Activated naive CD4-positive, alpha-beta T cell treated with anti-CD3 and anti-CD28 coated beads for 36 hours (primary cell): ENCODE results near the gene TRPC4AP. TPM values are rescaled to one million over a fixed set of nuclear protein-coding genes. Genes with fewer than 3 reads are reported as not detected.

Experiments
- CTCF ChIA-PET: fragments of 350-600 bp; sonication (Branson Sonifier 250); formaldehyde crosslinking; loops from one replicate; lab custom pipeline; 2021; ENCODE audit warnings: antibody characterized with exemption; lab: Charles Lee
- DNase-seq: peaks from one replicate; pipeline ENCODE4 v3.0.0-alpha.2; 2020
- H3K27ac Mint-ChIP-seq: one replicate; pipeline ENCODE4 v1.8.0; 2021; ENCODE audit warnings: mild to moderate bottlenecking, mixed read lengths
- H3K27me3 Mint-ChIP-seq: one replicate; pipeline ENCODE4 v1.8.0; 2021; ENCODE audit warnings: low read depth, mixed read lengths
- H3K36me3 Mint-ChIP-seq: one replicate; pipeline ENCODE4 v1.8.0; 2021; ENCODE audit warnings: low read depth, mixed read lengths
- H3K4me1 Mint-ChIP-seq: one replicate; pipeline ENCODE4 v1.8.0; 2021; ENCODE audit warnings: low read depth, mixed read lengths
- H3K4me3 Mint-ChIP-seq: one replicate; pipeline ENCODE4 v1.8.0; 2021; ENCODE audit warnings: mild to moderate bottlenecking, moderate library complexity, mixed read lengths
- H3K9me3 Mint-ChIP-seq: one replicate; pipeline ENCODE4 v1.8.0; 2021; ENCODE audit warnings: mixed read lengths
- intact Hi-C: fragments of 100-400 bp; cut with micrococcal nuclease; formaldehyde crosslinking; loops from one replicate; pipeline ENCODE4 v1.15.1; 2023
- total RNA-seq, 2 experiments: library from RNA; stranded (reverse); gene quantifications; one replicate each; pipeline ENCODE4 v1.2.3, GENCODE V29; 2021

The TRPC4AP gene
- total RNA-seq, 2 experiments from 2014 or later, result 49.6 to 51.7 TPM

DNA sequence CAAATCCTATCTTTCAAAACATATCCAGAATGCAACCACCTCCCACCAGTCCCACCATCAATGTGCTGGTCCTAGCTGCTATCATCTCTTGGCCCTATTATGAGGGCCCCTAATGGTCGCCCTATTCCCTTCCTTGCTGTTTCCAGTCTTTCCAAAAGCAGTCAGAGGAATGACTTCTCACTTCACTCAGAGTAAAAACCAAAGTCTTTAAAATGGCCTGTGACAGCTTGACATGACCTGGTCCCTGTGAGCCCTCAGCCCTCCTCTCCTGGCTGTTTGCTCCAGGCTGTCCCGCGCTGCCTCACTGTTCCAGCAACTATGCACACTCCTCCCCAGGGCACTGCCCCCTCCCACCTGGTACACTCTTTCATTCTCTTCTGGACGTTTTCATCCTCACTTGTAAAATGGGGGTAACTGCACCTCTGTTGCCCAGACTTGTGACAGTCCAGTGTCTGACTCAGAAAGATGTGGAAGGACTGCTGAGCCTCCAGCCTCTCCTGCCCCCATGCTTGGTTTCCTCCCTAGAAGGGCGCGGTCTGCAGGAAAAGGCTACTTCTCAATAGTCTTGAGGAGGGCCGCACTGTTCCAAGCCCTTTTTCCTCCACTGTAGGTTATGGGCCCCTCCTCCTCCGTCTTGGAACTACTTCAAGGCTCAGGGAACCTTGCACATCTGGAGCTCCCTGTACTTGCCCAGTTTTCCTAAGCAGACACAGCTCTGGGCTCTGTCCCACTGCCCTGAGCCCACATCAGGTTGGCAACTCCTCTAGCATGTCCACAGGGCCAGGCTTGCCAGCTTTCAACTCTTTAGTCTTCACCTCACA lies 72.3 kb downstream of the TRPC4AP start:
- Mint-ChIP-seq H3K27me3 (no peaks in the 10 kb centered on the region), H3K9me3 (no peaks in the 10 kb centered on the region), H3K36me3 (peaks cover 14% of the 10 kb centered on the region), H3K27ac (peak overlapping the region; percentile 4), H3K4me1 (no peaks in the 10 kb centered on the region), H3K4me3 (no peak overlapping the region)
- CTCF ChIA-PET, result no interaction called here
- intact Hi-C loops, result no loop called here
- DNase-seq, result no peak

DNA sequence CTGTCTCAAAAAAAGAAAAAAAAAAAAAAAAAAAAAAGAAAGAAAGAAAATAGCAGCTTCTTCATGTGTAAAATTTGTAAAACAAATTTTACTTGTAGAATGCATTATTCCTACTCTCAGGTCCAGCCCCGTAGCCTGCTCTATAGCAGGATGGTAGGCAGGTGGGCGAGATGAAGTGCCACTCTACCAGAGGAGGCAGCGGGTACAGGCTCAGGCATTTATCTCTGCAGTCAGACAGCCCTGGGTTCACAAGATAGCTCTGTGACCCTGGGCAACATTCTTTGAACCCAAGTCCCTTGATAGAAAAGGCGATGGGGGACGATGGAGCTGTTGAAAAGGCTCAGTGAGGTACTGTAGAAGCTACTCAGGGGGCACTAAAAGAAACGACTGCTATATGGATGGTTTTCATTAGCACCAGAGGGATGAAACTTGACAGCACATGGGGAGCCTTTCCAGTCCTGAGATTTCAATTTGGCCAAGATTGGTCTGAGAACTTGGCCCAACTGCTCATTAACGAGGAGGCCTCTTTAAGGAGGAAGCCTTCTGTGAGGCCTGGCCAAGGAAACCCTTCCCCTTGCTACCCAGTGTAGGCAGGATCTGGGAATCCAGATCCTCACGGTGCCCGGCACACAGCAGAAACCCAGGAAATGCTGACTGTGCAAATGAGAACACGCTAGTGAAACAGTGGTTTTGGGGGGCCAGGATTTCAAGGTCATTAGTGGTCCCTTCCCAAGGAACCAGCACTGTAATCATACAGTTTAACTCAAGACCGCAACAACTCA lies 73.8 kb downstream of the TRPC4AP start:
- Mint-ChIP-seq H3K4me3 (no peak overlapping the region), H3K27me3 (no peaks in the 10 kb centered on the region), H3K9me3 (no peaks in the 10 kb centered on the region), H3K36me3 (peaks cover 21% of the 10 kb centered on the region), H3K4me1 (no peaks in the 10 kb centered on the region), H3K27ac (no peak overlapping the region)
- peak; percentile 3 for DNase-seq
- intact Hi-C loops, result no loop called here
- CTCF ChIA-PET, result no interaction called here

DNA sequence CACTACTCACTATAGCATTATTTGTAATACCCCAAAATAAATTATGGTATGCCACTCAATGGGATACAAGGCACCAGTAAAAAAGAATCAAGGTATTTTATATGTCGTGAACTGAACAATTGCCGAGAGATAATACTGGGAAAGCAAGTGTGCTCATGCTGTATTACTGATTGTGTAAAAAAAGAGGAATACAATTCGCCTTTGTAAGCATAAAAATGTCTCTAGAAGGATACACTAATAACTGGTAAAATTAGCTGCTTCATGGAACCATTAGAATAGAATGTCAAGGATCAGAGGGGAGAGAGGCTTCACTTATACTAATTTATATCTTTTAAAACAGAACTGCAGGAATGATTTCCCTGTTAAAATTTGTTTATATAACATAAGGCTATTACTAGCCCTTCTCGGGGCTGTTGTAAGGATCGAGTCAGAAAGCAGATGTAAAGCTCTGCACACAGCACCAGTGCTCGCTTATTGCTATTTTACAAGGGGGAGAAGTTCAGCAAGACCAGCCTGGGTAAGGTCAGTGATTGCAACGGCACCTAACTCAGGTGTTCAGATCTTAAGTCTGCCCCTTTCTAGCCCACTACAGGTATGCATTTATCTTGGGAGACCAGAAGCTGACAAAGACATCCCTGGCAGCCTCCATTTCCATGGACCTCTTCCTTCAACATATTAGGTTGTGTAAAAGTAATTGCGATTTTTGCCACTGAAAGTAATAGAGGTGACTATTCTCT lies 75.3 kb downstream of the TRPC4AP start:
- H3K4me3 Mint-ChIP-seq, result no peak overlapping the region
- H3K9me3 Mint-ChIP-seq, result no peaks in the 10 kb centered on the region
- H3K27me3 Mint-ChIP-seq, result no peaks in the 10 kb centered on the region
- H3K27ac Mint-ChIP-seq, result peak overlapping the region; percentile 4
- CTCF ChIA-PET, result interaction anchor here (0.5 to 1.0 kb wide), 3 partner anchors 21 to 189 kb away, joined by 3 to 8 read pairs (median 4); no protein-coding TSS in a partner anchor
- intact Hi-C loops, result no loop called here
- DNase-seq, result no peak
- H3K36me3 Mint-ChIP-seq, result peaks cover 21% of the 10 kb centered on the region
- no peaks in the 10 kb centered on the region for H3K4me1 Mint-ChIP-seq

DNA sequence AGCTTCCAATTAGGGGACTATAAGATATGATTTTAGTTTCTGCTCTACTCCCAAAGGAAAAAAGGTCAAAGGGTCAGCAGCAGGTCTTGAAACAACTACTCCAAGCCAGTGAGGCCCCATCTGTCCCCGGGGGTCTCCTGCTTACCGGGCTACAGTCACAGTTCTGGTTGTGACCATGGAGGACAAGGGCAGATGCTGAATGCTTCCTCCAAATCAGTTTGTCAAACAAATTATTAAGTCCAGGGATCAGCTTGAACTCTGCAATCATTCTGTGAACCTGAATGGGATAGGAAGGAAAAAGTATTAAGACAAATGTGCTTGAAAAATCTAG lies 76.8 kb downstream of the TRPC4AP start:
- H3K4me3 Mint-ChIP-seq, result no peak overlapping the region
- no peaks in the 10 kb centered on the region for H3K9me3 Mint-ChIP-seq
- H3K27me3 Mint-ChIP-seq, result no peaks in the 10 kb centered on the region
- no peaks in the 10 kb centered on the region for H3K4me1 Mint-ChIP-seq
- peaks cover 25% of the 10 kb centered on the region for H3K36me3 Mint-ChIP-seq
- intact Hi-C loops, result no loop called here
- CTCF ChIA-PET, result no interaction called here
- no peak for DNase-seq
- H3K27ac Mint-ChIP-seq, result no peak overlapping the region

DNA sequence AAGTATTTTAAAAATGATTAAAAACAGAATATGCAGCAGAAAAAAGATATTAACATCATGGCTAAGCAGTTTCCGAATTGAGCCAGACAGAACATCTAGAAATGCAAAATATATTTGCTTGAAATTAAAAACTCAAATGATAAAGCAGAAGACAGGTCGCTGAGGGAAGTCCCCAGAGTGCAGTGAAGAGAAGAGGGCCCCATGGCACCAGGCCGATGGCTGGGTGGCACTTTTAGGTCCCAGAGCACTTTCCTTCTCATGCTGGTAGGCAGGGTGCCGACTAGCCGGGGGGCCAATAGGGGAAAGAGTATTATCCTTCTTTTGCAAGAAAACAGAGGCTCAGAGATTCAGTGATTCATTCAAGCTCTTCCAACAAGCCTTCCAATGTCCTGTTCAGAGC lies 78.1 kb downstream of the TRPC4AP start:
- no peaks in the 10 kb centered on the region for H3K9me3 Mint-ChIP-seq
- intact Hi-C loops, result no loop called here
- no peaks in the 10 kb centered on the region for H3K4me1 Mint-ChIP-seq
- peak; percentile 2 for DNase-seq
- no peak overlapping the region for H3K27ac Mint-ChIP-seq
- no peaks in the 10 kb centered on the region for H3K27me3 Mint-ChIP-seq
- CTCF ChIA-PET, result no interaction called here
- H3K4me3 Mint-ChIP-seq, result no peak overlapping the region
- peaks cover 30% of the 10 kb centered on the region for H3K36me3 Mint-ChIP-seq

DNA sequence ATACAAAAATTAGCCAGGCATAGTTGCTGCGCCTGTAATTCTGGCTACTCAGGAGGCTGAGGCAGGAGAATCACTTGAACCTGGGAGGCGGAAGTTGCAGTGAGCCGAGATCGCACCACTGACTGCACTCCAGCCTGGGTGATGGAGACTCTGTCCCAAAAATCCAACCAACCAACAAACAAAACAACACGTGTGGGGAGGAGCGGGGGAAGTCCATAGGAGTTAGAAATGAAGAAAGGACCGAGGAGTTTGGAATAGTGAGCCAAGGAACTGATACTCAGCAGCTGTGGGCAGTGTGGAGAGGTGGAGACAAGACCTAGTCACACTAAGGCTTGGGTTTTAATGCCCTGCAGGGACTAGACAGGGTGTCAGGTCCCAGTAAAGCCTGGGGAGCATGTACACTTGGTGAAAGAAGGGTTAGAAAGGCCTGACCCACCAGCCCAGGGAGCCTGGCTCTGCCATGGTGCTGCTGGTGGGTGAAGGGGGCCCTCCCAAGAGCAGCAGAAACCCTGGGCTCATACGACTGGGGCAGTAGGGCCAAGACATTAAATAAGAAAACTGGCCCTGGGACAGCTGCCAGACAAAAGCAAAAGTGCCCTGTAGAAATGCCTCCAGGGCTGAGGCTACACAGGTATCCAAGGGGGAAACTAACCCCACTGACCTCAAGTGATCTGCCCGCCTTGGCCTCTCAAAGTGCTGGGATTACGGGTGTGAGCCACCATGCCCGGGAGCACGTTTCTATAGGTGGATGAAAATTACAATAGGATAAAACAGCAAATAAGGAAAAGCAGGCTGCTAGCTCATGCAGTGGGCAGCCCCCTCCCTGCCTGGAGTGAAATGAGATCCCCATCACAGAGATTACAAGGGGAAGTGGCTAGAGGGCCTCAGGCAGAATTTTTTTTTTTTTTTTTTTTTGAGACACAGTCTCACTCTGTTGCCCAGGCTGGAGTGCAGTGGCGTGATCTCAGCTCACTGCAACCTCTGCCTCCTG lies 78.9 kb downstream of the TRPC4AP start:
- Mint-ChIP-seq H3K9me3 (no peaks in the 10 kb centered on the region), H3K27ac (no peak overlapping the region), H3K4me3 (no peak overlapping the region), H3K27me3 (no peaks in the 10 kb centered on the region), H3K4me1 (no peaks in the 10 kb centered on the region), H3K36me3 (peaks cover 32% of the 10 kb centered on the region)
- CTCF ChIA-PET, result no interaction called here
- DNase-seq, result peak; percentile 2
- intact Hi-C loops, result no loop called here

DNA sequence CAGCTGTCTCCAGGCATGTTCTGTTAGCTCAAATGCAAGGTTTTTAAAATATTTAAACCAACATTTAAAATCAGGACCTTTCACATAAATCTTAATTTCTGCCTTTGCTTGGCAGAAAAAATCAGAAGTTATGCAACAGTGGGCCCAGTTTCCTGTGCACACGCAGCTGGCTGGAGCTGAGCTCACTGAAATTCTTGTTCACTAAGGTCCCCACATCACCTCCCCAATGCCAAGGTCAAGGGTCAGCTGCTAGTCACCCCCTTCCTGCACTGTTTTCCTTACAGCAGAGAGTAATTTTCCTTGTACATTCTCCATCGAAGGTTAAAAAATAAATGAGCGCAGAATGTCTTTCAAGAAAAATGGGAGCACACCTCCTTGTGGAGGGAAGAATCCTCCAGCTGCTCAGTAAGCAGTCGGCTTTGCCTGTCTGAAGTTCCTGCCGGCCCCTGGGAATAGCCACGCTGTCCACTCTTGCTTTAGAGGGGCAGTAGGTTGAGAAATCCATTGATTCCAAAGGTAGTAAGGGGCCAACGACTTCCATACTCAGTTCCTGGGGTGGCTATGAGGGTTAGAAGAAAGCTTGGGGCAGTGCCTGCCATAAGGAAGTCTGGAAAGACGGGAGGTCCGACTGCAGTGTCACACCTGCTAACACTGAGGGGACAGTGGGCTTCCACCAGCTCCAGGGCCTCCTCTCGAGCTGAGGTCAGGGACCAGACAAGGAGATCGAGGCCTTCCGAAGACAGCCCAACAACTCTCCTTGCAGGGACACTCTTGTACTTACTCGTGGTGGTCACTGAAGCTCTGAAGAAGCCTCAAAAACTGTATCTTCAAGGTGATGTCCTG lies 80.2 kb downstream of the TRPC4AP start:
- H3K36me3 Mint-ChIP-seq, result peaks cover 34% of the 10 kb centered on the region
- intact Hi-C loops, result no loop called here
- peak overlapping the region; percentile 20 for H3K27ac Mint-ChIP-seq
- CTCF ChIA-PET, result interaction anchor here (0.9 kb wide), 1 partner anchor 136 kb away, joined by 3 read pairs; no protein-coding TSS in a partner anchor
- no peak for DNase-seq
- no peak overlapping the region for H3K4me3 Mint-ChIP-seq
- no peaks in the 10 kb centered on the region for H3K27me3 Mint-ChIP-seq
- H3K9me3 Mint-ChIP-seq, result no peaks in the 10 kb centered on the region
- no peaks in the 10 kb centered on the region for H3K4me1 Mint-ChIP-seq

DNA sequence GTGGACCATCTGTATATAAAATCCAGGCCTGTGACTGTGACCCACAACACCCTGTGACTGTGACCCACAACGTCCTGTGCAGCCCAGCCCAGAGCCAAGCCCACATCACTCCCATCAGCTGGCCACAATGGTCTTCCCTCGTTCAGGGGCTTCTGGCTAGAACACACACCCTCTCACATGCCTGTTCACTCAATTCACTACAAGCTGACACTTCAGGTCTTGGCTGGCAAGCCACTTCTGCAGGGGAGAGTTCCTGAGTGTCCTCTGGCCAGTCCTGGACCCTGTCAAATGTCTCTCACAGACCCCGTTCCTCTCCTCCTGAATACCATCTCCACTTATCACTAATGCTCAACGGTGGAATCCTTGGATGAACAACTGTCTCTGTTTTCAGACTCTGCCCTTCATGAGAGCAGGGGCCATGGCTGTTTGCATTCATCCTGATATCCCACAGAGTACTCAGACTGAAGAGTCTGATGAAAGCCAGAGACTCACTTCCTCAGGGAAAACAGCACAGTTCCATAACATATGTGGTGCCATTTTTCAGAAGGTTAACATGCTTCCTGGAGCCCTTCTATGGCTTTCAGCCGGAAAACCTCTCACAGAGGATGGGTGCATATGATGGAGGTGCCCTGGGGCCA lies 80.9 kb downstream of the TRPC4AP start:
- CTCF ChIA-PET, result interaction anchor here (0.9 kb wide), 1 partner anchor 137 kb away, joined by 3 read pairs; no protein-coding TSS in a partner anchor
- Mint-ChIP-seq H3K9me3 (no peaks in the 10 kb centered on the region), H3K27ac (no peak overlapping the region), H3K36me3 (peaks cover 32% of the 10 kb centered on the region), H3K27me3 (no peaks in the 10 kb centered on the region), H3K4me3 (no peak overlapping the region), H3K4me1 (no peaks in the 10 kb centered on the region)
- intact Hi-C loops, result no loop called here
- no peak for DNase-seq

DNA sequence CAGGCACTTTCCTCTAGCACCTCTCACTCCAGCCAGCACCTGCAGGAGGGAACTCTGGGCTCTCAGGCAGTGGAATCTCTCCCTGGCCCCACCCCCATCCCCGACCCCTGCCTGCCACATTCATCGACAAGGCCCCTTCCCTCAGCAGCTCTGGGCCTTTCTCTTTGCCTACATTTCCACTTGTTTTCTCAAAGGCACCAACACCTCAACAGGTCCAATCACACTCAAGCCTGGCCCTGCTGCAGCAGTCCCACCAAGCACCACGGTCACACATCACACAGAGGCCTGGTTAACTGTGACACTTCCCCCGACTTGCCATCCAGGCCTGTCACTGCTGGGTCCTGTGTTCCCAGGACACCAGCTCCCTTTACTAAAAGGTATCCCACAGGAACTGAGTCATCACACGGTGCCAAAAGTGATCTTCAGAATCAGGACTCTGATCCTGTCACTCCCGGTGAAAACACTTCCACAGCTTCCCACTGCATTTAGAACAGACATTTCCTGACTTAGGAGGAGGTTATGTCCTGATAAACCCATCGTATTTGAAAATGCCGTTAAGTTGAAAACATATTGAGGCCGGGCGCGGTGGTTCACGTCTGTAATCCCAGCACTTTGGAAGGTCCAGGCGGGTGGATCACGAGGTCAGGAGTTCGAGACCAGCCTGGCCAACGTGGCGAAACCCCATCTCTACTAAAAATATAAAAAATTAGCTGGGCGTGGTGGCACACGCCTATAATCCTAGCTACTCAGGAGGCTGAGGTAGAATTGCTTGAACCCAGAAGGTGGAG lies 82.0 kb downstream of the TRPC4AP start:
- peak; percentile 1 for DNase-seq
- no peak overlapping the region for H3K4me3 Mint-ChIP-seq
- no peaks in the 10 kb centered on the region for H3K9me3 Mint-ChIP-seq
- H3K27me3 Mint-ChIP-seq, result no peaks in the 10 kb centered on the region
- peak overlapping the region; percentile 31 for H3K27ac Mint-ChIP-seq
- H3K36me3 Mint-ChIP-seq, result peaks cover 31% of the 10 kb centered on the region
- CTCF ChIA-PET, result interaction anchor here (0.7 kb wide), 1 partner anchor 14 kb away, joined by 3 read pairs; no protein-coding TSS in a partner anchor
- no peaks in the 10 kb centered on the region for H3K4me1 Mint-ChIP-seq
- intact Hi-C loops, result no loop called here

DNA sequence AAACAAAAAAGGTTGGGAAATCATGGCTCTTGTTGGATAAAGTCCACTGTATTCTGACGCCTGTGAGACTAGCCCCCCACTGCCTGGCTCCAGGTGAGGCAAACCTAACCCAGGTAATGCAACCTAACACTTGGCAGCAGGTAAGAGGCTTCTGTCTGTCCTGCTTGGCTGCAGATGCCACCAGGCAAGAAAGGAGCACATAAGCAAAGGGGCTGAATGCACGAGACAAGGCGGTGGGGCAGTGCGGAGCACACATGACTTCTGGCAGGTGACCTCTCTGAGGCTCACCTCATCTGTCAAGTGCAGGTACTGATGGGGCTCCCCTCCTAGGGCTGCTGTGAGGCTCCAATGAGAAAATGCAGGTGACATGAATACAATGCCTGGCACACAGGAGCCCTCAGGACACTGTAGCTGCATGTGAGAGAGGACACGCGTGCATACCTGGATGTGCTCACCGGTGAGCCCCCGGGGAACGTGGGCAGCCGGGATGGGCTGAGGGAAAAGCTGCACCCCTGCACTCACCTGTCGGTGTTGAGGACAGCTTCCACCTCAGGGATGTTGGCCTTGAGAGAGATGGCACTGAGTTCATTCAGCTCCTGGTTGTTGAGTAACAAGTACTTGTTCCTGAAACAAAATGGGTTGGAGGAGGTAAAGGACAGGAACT lies 82.8 kb downstream of the TRPC4AP start:
- no peak overlapping the region for H3K27ac Mint-ChIP-seq
- H3K9me3 Mint-ChIP-seq, result no peaks in the 10 kb centered on the region
- CTCF ChIA-PET, result no interaction called here
- peaks cover 26% of the 10 kb centered on the region for H3K36me3 Mint-ChIP-seq
- H3K27me3 Mint-ChIP-seq, result no peaks in the 10 kb centered on the region
- intact Hi-C loops, result no loop called here
- H3K4me3 Mint-ChIP-seq, result no peak overlapping the region
- H3K4me1 Mint-ChIP-seq, result no peaks in the 10 kb centered on the region
- peak; percentile 3 for DNase-seq
